ENCODE measurements around the gene POLR3A.

DNA sequence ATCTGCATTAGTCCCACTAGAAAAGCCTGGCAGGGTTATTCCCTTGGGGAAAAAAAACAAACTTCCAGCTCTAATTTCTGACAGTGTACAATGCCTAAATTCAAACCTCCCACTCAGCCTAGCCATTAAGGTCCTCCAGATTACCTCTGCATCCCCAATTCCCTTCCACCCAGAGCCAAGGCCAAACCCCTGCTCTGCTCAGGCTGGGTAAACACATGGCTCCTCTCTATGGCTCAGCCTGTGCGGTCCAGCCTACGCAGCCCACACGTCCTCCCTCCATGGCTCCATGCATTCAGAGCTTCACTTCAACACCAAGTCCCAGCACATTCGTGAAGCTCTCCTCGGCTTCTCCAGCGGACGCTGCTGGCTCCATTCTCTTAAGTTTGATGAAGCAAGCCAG is 107.9 kb downstream of the POLR3A start:
- TF ChIP-seq EZH2 (IDR thresholded peaks at IDR 0.05; ENCODE audit: insufficient read depth, low read length), result no peak
- TF ChIP-seq, protein P1, sequence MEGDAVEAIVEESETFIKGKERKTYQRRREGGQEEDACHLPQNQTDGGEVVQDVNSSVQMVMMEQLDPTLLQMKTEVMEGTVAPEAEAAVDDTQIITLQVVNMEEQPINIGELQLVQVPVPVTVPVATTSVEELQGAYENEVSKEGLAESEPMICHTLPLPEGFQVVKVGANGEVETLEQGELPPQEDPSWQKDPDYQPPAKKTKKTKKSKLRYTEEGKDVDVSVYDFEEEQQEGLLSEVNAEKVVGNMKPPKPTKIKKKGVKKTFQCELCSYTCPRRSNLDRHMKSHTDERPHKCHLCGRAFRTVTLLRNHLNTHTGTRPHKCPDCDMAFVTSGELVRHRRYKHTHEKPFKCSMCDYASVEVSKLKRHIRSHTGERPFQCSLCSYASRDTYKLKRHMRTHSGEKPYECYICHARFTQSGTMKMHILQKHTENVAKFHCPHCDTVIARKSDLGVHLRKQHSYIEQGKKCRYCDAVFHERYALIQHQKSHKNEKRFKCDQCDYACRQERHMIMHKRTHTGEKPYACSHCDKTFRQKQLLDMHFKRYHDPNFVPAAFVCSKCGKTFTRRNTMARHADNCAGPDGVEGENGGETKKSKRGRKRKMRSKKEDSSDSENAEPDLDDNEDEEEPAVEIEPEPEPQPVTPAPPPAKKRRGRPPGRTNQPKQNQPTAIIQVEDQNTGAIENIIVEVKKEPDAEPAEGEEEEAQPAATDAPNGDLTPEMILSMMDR (IDR thresholded peaks at IDR 0.05; ENCODE audit: insufficient read depth, low read depth, low read length), result no peak
